ENCODE results near the gene RALGPS1. TPM values are rescaled to one million over a fixed set of nuclear protein-coding genes. Genes with fewer than 3 reads are reported as not detected.

Gene RALGPS1
- total RNA-seq, 2 donors from 2014 or later = 1.4 to 13.8 TPM

DNA sequence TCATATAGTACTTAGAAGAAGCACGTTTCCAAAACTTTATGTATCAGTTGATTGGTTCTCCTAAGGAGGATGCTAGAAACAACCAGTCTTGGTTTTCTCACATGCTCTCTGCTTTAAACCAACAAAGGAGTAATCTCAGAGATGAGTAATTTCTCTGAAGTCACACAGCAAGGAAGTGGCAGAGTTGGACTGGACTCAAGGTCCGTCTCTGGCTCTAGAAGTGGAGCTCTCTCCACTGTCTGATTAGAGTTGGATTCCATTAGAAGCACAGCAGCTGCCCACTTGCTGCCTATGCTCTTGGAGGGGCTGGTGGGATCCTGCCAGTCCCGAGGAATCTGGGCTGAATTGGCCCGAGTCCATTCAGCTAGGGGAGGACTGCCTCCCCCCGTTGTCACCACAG is 21.0 kb downstream of the RALGPS1 start:
- H3K9me3 Mint-ChIP-seq = no peaks in the 10 kb centered on the region
- no peak overlapping the region for H3K27ac Mint-ChIP-seq
- DNase-seq (ENCODE audit: low spot score in 2 of 2) (no peak), ATAC-seq (no peak)
- no peaks in the 10 kb centered on the region for H3K36me3 Mint-ChIP-seq

DNA sequence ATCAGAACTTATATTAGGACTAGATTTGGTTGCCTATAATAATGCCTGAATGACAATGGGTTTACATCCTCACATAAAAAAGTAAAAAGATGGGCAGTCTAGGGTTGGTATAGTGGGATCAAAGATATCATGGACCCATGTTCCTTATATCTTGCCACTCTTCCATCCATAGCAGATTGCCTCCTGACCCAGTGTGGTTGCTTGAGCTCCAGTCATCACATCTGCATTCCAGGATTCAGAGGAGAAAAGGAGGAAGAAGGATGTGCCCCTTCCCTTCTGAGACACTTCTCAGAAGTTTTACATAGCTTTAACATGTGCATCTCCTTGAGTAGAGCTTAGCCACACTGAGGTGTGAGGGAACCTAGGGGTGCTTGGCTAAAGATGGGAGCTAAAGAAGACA is 22.9 kb downstream of the RALGPS1 start:
- DNase-seq (ENCODE audit: low spot score in 2 of 2) (no peak), ATAC-seq (no peak)
- H3K36me3 Mint-ChIP-seq = no peaks in the 10 kb centered on the region
- H3K27ac Mint-ChIP-seq = no peak overlapping the region
- H3K9me3 Mint-ChIP-seq = no peaks in the 10 kb centered on the region

DNA sequence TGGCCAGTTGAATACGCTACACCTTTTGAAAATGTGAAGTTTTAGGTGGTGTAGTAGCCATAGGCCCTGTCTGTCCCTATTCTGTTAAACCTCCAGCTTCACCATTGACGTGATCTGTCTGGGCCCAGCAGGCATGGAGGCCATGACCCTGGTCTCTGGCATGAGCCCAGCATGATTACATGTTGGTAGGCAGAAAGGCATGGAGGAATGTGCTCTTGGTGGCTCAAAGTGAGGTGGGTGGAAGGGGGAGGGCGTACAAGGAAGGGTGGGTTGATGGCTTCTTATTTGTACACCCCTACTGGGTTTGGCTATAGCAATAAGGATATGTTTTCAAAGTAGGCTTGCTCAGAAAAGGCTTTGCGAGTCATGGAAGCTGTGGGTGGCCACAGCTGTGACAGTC is 23.7 kb downstream of the RALGPS1 start:
- Mint-ChIP-seq H3K36me3 (no peaks in the 10 kb centered on the region), H3K27ac (no peak overlapping the region), H3K9me3 (no peaks in the 10 kb centered on the region)
- ATAC-seq (no peak), DNase-seq (ENCODE audit: low spot score in 2 of 2) (no peak)

DNA sequence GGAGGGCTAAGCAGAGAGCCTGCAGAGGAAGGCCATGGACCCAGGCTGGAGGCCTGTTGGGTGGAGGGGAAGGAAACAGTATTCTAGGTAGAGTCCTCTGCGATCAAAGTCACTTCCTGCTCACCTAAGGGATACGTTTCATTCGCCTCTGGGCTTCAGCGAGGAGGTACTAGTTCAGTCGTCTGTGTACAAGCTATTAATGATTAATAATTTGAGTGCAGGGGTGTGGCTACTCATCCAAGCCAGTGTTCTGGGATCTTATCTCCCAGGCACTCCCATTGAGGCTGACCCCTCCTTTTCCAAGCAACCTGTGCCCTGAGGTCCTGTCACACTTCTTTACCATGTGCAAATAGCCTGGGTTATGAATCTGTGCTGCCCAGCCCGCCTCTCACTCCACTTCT is 25.2 kb downstream of the RALGPS1 start:
- DNase-seq (ENCODE audit: low spot score in 2 of 2) = no peak
- Mint-ChIP-seq H3K36me3 (no peaks in the 10 kb centered on the region), H3K9me3 (no peaks in the 10 kb centered on the region), H3K27ac (no peak overlapping the region)
- ATAC-seq = no peak

DNA sequence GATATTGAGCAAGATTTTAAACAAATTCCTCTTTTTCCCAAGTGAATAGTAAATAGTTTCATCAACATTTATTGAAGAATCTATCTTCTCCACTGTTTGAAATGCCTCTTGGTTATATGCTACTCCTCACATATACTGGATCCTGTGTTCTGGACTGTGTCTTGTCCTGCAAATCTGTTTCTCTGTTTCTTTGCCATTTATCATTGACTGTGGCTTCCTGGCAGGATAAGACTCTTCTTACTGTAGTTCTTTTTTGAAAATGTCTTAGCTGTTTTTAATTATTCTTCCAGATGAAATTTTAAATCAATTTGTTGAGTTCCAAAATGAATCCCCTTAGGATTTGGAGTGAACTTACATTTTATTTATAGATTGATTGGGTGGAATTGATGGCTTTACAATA is 27.8 kb downstream of the RALGPS1 start:
- ATAC-seq (no peak), DNase-seq (ENCODE audit: low spot score in 2 of 2) (no peak)
- H3K36me3 Mint-ChIP-seq = no peaks in the 10 kb centered on the region
- H3K27ac Mint-ChIP-seq = no peak overlapping the region
- H3K9me3 Mint-ChIP-seq = no peaks in the 10 kb centered on the region

DNA sequence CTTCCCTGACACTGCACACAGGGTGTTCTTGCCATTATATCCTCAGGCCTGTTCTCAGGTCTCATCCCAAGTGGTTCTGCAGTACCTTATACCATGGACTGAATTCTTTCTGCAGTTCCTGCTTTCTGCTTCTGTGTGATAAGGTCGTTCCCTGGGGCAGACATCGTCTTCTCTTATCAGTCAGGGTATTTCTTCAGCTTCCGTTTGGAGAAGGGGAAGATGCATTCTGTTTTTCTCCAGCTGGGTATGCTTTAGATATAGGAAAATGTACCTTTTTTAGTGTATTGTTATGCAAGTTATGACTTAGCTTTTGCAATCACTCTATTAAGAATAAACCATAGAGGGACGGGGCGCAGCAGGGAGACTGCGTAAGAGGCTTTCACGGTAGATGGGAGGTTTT is 31.1 kb downstream of the RALGPS1 start:
- DNase-seq (ENCODE audit: low spot score in 2 of 2) (no peak), ATAC-seq (no peak)
- Mint-ChIP-seq H3K9me3 (no peaks in the 10 kb centered on the region), H3K27ac (no peak overlapping the region), H3K36me3 (no peaks in the 10 kb centered on the region)

DNA sequence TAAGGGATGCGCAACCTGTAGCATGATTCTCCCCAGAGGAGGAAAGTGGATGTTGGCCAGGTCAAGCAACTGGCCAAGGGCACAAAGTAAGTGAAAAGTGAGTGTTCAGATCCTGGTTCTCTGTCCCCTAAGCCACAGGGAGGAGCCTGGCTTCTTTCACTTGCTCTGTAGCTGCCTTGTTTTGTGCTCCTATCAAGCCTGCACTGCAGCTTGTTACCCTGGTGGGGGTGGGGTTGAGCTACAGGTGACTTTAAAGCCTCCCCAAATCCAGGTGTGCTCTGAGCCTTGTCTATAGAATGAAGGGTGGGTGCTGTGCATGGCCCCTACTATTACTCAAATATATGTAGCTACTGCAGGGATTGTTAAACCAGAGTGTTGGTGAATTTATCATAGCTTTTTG is 32.9 kb downstream of the RALGPS1 start:
- ATAC-seq = peak in 1 of 2 donors; percentile 26
- DNase-seq (ENCODE audit: low spot score in 2 of 2) = no peak
- H3K27ac Mint-ChIP-seq = no peak overlapping the region
- no peaks in the 10 kb centered on the region for H3K9me3 Mint-ChIP-seq
- H3K36me3 Mint-ChIP-seq = no peaks in the 10 kb centered on the region

DNA sequence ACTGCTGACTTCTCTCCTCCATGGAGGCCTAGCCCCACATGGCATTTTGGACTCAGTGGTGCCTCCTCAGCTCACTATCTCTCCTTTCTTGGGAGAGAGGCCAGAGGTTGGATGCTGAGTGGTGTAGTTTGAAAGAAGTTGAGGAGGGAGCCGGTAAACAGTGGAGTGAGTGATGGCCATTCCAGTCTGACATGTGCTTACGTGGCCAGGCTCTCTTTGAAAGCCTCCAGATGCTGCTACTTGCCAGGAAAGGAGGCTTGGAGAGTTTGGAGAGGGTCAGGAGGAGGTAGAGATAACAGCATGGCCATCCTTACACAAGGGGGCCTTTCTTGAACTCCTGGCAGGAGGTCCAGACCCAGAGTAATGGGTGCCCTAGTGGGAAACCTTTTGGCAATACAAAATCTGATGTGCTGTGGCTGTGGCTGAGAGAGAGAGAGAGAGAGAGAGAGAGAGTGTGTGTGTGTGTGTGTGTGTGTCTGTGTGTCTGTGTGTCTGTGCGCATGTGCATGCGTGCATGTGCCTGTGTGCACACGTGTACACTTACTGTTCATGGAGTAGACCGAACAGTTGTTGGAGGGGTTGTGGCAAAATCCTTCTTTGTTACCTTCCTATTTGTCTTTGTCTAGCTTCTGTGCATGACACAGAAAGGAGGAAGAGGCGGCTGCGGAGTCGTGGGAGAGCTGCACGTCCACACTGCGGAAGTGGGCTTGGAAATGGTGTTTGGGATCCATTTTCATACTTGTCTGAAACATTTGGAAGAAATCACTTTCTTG is 37.8 kb downstream of the RALGPS1 start:
- DNase-seq (ENCODE audit: low spot score in 2 of 2) (no peak), ATAC-seq (no peak)
- Mint-ChIP-seq H3K27ac (no peak overlapping the region), H3K9me3 (no peaks in the 10 kb centered on the region), H3K36me3 (no peaks in the 10 kb centered on the region)

DNA sequence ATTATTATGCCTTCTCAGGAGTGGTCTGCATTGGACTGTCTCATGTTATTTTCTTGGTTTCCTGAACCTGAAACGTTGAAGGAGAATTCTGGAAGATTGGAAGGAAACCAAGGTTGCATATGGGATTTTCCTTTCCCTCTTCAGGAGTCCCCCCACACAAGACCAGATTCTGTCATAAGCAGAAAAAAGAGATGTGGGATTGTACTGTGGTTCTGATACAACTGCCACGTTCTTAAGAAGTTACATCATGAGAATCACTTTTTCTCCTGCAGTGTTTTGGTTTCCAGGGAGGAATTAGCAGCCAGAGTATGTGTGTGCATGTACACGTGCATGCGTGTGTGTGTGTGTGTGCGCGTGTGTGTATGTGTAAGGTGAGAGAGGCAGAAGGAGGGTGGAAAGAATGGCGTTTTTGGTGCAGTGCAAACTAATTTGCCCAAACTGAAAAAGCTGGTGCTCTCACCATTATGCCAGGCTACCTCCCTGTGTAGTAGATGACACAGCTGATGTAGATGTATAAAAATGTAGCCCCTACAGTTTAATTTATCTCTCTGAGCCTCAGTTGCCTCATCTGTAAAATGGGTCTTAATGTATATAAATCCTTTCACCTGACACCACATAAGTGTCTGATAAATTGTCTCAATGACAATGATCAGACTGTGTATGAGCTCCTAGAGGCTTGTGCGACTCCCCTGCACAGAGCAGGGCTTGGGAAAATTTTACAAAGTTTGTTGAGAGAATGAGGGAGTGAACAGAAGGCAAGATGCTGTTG is 38.6 kb downstream of the RALGPS1 start:
- no peaks in the 10 kb centered on the region for H3K36me3 Mint-ChIP-seq
- H3K27ac Mint-ChIP-seq = no peak overlapping the region
- H3K9me3 Mint-ChIP-seq = no peaks in the 10 kb centered on the region
- DNase-seq (ENCODE audit: low spot score in 2 of 2) (no peak), ATAC-seq (no peak)

DNA sequence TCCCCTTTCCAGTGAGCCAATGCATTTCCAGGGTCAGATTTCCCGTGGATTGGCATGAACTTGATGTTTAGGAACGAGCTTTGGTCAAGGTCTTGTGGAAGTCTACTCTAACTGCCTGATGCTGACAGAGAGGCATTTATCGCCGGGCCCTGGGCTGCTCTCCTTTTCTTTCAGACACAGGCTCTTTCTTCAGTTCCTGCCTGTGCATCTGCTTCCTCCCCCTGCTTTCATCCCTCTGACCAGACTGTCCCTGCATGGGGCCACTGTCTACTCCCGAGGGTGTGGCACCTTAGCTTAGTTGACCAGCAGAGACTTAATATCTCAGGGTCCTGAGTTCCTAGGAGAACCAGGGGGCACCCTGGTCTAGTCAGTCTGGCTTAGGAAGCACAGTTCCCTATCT is 41.2 kb downstream of the RALGPS1 start:
- H3K9me3 Mint-ChIP-seq = no peaks in the 10 kb centered on the region
- ATAC-seq (no peak), DNase-seq (ENCODE audit: low spot score in 2 of 2) (no peak)
- H3K36me3 Mint-ChIP-seq = no peaks in the 10 kb centered on the region
- H3K27ac Mint-ChIP-seq = no peak overlapping the region

DNA sequence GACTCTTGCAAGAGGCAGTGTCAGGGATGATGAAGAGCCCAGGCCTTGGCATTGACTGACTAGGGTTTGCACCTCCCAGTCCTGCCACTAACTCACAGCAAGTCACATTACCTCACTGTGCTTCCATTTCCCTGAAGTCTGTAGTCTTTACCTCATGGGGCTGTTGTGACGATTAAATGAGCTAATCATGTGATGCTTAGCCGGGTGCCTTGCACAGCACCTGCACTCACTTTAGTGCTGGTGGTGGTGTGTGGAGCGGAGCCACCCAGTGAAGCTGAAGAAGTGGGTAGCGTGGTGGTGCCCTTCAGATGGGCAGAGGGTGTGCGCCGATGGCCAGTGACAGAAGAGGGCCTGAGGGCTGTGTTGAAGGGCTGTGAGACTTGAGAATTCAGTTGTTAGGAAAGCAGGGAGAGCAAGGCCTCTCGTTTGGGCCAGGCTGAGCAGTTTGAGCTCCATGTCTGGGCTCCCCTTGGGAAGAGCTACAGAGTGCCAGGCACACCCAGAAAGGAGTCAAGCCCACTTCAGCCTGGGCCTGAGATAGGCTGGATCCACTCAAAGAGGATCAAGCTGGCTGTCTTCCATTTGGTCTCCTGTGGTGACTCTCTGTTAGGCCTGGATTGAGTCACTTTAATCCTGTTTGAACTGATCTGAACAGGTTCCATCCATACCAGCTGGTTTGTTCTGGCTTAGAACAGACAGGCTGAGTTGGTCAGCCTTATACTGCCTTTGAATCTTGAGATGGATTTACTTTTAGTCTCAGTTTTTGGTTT is 42.5 kb downstream of the RALGPS1 start:
- H3K27ac Mint-ChIP-seq = peak overlapping the region in 1 of 2 donors; percentile 51
- no peak for DNase-seq (ENCODE audit: low spot score in 2 of 2)
- no peaks in the 10 kb centered on the region for H3K36me3 Mint-ChIP-seq
- H3K9me3 Mint-ChIP-seq = no peaks in the 10 kb centered on the region
- ATAC-seq = peak in 1 of 2 donors; percentile 37

DNA sequence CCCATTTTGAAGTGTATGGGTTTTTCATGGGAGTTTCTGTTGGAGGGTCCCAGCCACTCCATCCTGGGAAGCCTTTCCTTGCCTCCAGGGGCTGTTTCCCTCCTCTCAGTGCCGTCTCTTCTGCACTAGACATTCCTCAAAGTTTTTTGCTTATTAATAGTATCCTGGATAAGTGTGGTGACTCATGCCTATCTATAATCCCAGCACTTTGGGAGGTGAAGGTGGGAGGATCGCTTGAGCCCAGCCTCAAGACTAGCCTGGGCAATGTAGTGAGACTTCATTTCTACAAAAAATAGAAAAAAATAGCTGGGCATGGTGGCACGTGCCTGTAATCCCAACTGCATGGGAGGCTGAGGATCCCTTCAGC is 43.1 kb downstream of the RALGPS1 start:
- Mint-ChIP-seq H3K27ac (no peak overlapping the region), H3K9me3 (no peaks in the 10 kb centered on the region), H3K36me3 (no peaks in the 10 kb centered on the region)
- no peak for DNase-seq (ENCODE audit: low spot score in 2 of 2)
- no peak for ATAC-seq

DNA sequence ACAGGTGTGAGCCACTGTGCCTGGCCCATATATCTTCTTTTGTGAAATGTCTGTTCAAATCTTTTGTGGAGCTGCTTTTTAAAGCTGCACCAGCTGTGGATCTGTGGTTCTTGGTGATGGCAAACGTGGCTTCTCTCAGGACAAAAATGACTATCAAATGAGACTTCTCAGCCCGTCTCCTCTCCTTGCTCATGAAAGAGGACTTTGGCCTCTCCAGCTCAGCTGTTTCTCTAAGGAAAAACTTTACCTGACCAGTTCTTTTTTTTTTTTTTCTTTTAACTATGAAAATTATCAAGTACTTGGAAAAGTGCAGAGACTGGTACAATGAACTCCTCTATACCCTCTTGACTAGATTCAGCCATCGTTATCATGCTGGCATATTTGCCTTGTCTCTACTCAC is 44.8 kb downstream of the RALGPS1 start:
- no peaks in the 10 kb centered on the region for H3K36me3 Mint-ChIP-seq
- DNase-seq (ENCODE audit: low spot score in 2 of 2) (no peak), ATAC-seq (no peak)
- H3K27ac Mint-ChIP-seq = no peak overlapping the region
- no peaks in the 10 kb centered on the region for H3K9me3 Mint-ChIP-seq

DNA sequence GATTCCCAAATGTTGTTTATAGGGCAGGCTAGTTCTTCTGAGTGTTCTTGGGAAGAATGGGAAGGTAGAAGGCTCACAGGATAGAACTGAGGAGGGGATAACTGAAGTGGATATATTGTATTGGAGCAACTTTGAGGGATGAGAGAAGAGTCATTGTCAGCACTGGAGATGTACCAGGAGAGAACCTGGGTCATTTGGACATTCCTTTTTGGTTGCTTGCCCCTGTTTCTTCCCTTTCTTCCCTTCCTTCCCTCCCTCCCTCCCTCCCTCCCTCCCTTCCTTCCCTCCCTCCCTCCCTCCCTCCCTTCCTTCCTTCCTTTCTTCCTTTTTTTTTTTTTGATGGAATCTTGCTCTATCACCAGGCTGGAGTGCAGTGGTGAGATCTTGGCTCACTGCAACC is 45.3 kb downstream of the RALGPS1 start:
- H3K36me3 Mint-ChIP-seq = no peaks in the 10 kb centered on the region
- H3K27ac Mint-ChIP-seq = no peak overlapping the region
- ATAC-seq (no peak), DNase-seq (ENCODE audit: low spot score in 2 of 2) (no peak)
- H3K9me3 Mint-ChIP-seq = no peaks in the 10 kb centered on the region

DNA sequence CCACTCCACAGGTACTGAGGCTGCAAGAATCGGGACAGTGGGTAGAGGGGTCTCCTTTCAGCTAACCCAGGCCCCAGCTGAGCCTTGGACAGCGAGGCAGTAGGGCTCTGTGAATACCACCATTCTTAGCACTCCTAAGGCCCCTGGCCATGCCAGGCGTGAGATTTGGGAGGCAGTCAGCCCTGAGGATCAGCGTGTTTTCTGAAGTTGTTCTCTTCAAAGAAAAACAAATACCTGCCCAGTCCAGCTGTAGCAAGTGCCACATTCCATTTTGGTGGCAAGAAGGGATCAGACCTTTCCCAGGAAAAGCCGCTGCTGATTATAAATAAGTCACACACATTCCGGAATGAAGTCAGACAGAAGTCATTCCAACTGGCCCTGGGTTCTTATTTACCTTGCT is 47.8 kb downstream of the RALGPS1 start:
- H3K36me3 Mint-ChIP-seq = no peaks in the 10 kb centered on the region
- H3K27ac Mint-ChIP-seq = no peak overlapping the region
- ATAC-seq (no peak), DNase-seq (ENCODE audit: low spot score in 2 of 2) (no peak)
- H3K9me3 Mint-ChIP-seq = no peaks in the 10 kb centered on the region

DNA sequence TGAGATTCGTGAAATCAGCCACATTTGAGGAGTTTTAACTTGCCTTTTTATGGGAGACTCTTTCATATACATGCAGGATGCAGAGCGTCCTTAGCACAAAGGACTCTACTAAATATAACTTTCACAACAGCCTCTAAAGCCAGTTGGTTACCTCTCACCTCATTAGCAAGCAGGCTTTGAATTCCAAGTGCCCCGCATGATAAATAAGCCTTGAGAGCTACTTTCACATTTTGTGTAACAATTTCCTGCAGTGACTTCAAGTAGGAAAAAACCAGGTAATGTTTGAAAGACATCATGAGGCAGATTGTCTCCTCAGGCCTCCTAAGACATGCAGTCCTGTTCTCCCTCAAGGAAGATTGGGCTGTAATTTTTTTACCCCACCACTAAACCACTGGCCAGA is 50.5 kb downstream of the RALGPS1 start:
- DNase-seq (ENCODE audit: low spot score in 2 of 2) (no peak), ATAC-seq (no peak)
- Mint-ChIP-seq H3K27ac (no peak overlapping the region), H3K9me3 (no peaks in the 10 kb centered on the region), H3K36me3 (no peaks in the 10 kb centered on the region)
